Measurements from ENCODE around the gene CA5A. TPM values are rescaled to one million over a fixed set of nuclear protein-coding genes. Genes with fewer than 3 reads are reported as not detected.
A peak's percentile ranks its signal among the peaks of the same experiment; 100 is the strongest.

CA5A gene
- total RNA-seq, 1 donor from 2014 or later, result not detected

- Mint-ChIP-seq H3K9me3 (ENCODE audit: unreplicated experiment) (peaks cover 3% of the 10 kb centered on the region), H3K27me3 (ENCODE audit: low read depth, unreplicated experiment) (no peaks in the 10 kb centered on the region), H3K36me3 (ENCODE audit: low read depth, unreplicated experiment) (peaks cover 17% of the 10 kb centered on the region), H3K4me1 (ENCODE audit: low read depth, unreplicated experiment) (peaks cover 21% of the 10 kb centered on the region), H3K4me3 (ENCODE audit: unreplicated experiment) (no peak overlapping the region), H3K27ac (ENCODE audit: unreplicated experiment) (peak overlapping the region; percentile 34)
- no peak overlapping the region for H3K4me3 ChIP-seq (ENCODE audit: insufficient read depth, low read depth, low read length)
- H3K79me2 ChIP-seq (ENCODE audit: insufficient read depth, low read length), result peaks cover 46% of the 10 kb centered on the region
- no peak overlapping the region for H3K27ac ChIP-seq (ENCODE audit: low read depth, low read length)
- FAIRE-seq (no peak), DNase-seq (ENCODE audit: low read depth) (no peak)
- H3K27me3 ChIP-seq (ENCODE audit: insufficient read depth, low read length), result no peaks in the 10 kb centered on the region
- peaks cover 92% of the 10 kb centered on the region for H4K20me1 ChIP-seq (ENCODE audit: insufficient read depth, low read length)
- no peak for TF ChIP-seq EZH2 (IDR thresholded peaks at IDR 0.05; ENCODE audit: insufficient read depth, low read length)
- TF ChIP-seq CTCF (IDR thresholded peaks at IDR 0.05; ENCODE audit: insufficient read depth, low read depth, low read length), result no peak
- H3K4me1 ChIP-seq (ENCODE audit: insufficient read depth, low read length), result peaks cover 9% of the 10 kb centered on the region
- H3K9ac ChIP-seq (ENCODE audit: low read length), result no peak overlapping the region
- H2AFZ ChIP-seq (ENCODE audit: low read depth, low read length), result no peak overlapping the region
- H3K9me3 ChIP-seq (ENCODE audit: insufficient read depth, low read depth, low read length), result no peaks in the 10 kb centered on the region
- H3K36me3 ChIP-seq (ENCODE audit: insufficient read depth, low read length), result peaks cover 30% of the 10 kb centered on the region
- H3K4me2 ChIP-seq (ENCODE audit: low read length), result no peak overlapping the region
Observed at GRCh38 chr16:87840271-87840978, 95.9 kb downstream of the CA5A start.

GRCh38 chr16:87839542-87840270, 96.6 kb downstream of the CA5A start:
- FAIRE-seq (no peak), DNase-seq (ENCODE audit: low read depth) (no peak)
- H3K27me3 ChIP-seq (ENCODE audit: insufficient read depth, low read length), result no peaks in the 10 kb centered on the region
- no peak overlapping the region for H3K9ac ChIP-seq (ENCODE audit: low read length)
- peaks cover 14% of the 10 kb centered on the region for H3K4me1 ChIP-seq (ENCODE audit: insufficient read depth, low read length)
- Mint-ChIP-seq H3K27me3 (ENCODE audit: low read depth, unreplicated experiment) (no peaks in the 10 kb centered on the region), H3K9me3 (ENCODE audit: unreplicated experiment) (peaks cover under 1% of the 10 kb centered on the region), H3K4me1 (ENCODE audit: low read depth, unreplicated experiment) (peaks cover 19% of the 10 kb centered on the region), H3K4me3 (ENCODE audit: unreplicated experiment) (no peak overlapping the region), H3K27ac (ENCODE audit: unreplicated experiment) (no peak overlapping the region), H3K36me3 (ENCODE audit: low read depth, unreplicated experiment) (peaks cover 15% of the 10 kb centered on the region)
- no peak overlapping the region for H3K4me3 ChIP-seq (ENCODE audit: insufficient read depth, low read depth, low read length)
- TF ChIP-seq CTCF (IDR thresholded peaks at IDR 0.05; ENCODE audit: insufficient read depth, low read depth, low read length) (no peak), EZH2 (IDR thresholded peaks at IDR 0.05; ENCODE audit: insufficient read depth, low read length) (no peak)
- H3K36me3 ChIP-seq (ENCODE audit: insufficient read depth, low read length), result peaks cover 30% of the 10 kb centered on the region
- no peak overlapping the region for H2AFZ ChIP-seq (ENCODE audit: low read depth, low read length)
- peaks cover 93% of the 10 kb centered on the region for H4K20me1 ChIP-seq (ENCODE audit: insufficient read depth, low read length)
- no peaks in the 10 kb centered on the region for H3K9me3 ChIP-seq (ENCODE audit: insufficient read depth, low read depth, low read length)
- H3K4me2 ChIP-seq (ENCODE audit: low read length), result no peak overlapping the region
- H3K79me2 ChIP-seq (ENCODE audit: insufficient read depth, low read length), result peaks cover 40% of the 10 kb centered on the region
- H3K27ac ChIP-seq (ENCODE audit: low read depth, low read length), result no peak overlapping the region
